ENCODE data around the gene GIMAP2. TPM values are rescaled to one million over a fixed set of nuclear protein-coding genes. Genes with fewer than 3 reads are reported as not detected.

The GIMAP2 gene
- total and polyA plus RNA-seq, 9 of the 15 experiments (the other 6 are each of a cell fraction or from before 2014, with no cell fraction given): 0.37 to 1.8 (median 1.2) TPM

DNA sequence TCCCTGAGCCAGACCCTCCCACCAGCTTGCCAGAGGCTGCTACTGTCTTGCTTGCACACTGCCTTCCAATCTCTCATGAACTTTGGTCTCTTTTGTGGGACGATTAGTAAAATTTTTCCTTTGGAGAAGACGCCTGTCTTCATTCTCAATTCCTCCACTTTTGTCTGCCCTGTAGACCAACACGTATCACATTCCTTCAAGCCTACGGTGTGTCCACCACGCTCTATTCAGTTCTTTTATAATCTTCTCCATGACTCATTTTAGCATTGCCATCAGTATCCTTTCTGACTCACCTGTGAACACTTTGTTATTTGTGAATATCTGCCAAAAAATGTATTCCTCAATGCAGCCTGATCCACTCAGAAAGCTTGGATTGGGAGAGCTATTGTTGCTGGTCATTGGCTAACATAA lies 53.1 kb downstream of the GIMAP2 start:
- Histone ChIP-seq H3K4me1 (replicated peaks in 1 of 2; ENCODE audit: control insufficient read depth in 2 of 2, insufficient read depth in 2 of 2, low read length in 2 of 2) (no peaks in the 10 kb centered on the region; a peak in 1 of 5 replicates), H3K27me3 (ENCODE audit: control insufficient read depth in 2 of 2, insufficient read depth in 2 of 2, low read length in 2 of 2) (peaks cover 2 to 37% of the 10 kb centered on the region in 2 experiments; a peak in 2 of 5 replicates), H3K27ac (ENCODE audit: extremely low read depth, low read depth, low read length) (no peak overlapping the region), H3K79me2 (ENCODE audit: control insufficient read depth, insufficient read depth, low read length) (no peaks in the 10 kb centered on the region), H3K9me3 (replicated peaks; ENCODE audit: control insufficient read depth, insufficient read depth, low read depth, low read length) (no peaks in the 10 kb centered on the region), H3K36me3 (ENCODE audit: control insufficient read depth, insufficient read depth, low read length) (no peaks in the 10 kb centered on the region), H3K4me3 (no peak overlapping the region), H3K9me1 (ENCODE audit: control insufficient read depth, insufficient read depth, low read length) (no peaks in the 10 kb centered on the region), H3K4me2 (ENCODE audit: insufficient read depth, low read length) (no peak overlapping the region), H4K20me1 (replicated peaks; ENCODE audit: control insufficient read depth, insufficient read depth, low read length) (no peaks in the 10 kb centered on the region), H2AFZ (ENCODE audit: low read depth, low read length) (no peak overlapping the region), H3K9ac (ENCODE audit: insufficient read depth in 1 of 2, low read depth in 2 of 2, low read length in 2 of 2) (no peak overlapping the region)
- ChIA-PET CTCF (ENCODE audit: low intra/inter-chr PET ratio) (interaction anchor here (1.7 kb wide), 1 partner anchor 249 kb away, joined by 4 read pairs; no protein-coding TSS in a partner anchor), POLR2A (no interaction called here)
- intact Hi-C loops (cut with micrococcal nuclease) (no loop called here), in situ Hi-C loops (cut with MboI) (no loop called here)
- ATAC-seq (no peak), FAIRE-seq (no peak), DNase-seq (ENCODE audit: extremely low read depth in 1 of 4, low spot score in 3 of 4) (no peak)
- TF ChIP-seq ZNF324 (CRISPR knock-in tag; IDR thresholded peaks at IDR 0.05) (0 out of 2 replicates have a peak, but pooled peaks have one; percentile 16), PHTF2 (CRISPR knock-in tag; IDR thresholded peaks at IDR 0.05) (0 out of 2 replicates have a peak, but pooled peaks have one; percentile 24), ZNF695 (CRISPR knock-in tag; IDR thresholded peaks at IDR 0.05) (no peak), ZNF436 (CRISPR knock-in tag; IDR thresholded peaks at IDR 0.05) (no peak), FOSL1 (tag; conservative IDR thresholded peaks at IDR 0.05) (no peak)
- TF ChIP-seq, protein P1, sequence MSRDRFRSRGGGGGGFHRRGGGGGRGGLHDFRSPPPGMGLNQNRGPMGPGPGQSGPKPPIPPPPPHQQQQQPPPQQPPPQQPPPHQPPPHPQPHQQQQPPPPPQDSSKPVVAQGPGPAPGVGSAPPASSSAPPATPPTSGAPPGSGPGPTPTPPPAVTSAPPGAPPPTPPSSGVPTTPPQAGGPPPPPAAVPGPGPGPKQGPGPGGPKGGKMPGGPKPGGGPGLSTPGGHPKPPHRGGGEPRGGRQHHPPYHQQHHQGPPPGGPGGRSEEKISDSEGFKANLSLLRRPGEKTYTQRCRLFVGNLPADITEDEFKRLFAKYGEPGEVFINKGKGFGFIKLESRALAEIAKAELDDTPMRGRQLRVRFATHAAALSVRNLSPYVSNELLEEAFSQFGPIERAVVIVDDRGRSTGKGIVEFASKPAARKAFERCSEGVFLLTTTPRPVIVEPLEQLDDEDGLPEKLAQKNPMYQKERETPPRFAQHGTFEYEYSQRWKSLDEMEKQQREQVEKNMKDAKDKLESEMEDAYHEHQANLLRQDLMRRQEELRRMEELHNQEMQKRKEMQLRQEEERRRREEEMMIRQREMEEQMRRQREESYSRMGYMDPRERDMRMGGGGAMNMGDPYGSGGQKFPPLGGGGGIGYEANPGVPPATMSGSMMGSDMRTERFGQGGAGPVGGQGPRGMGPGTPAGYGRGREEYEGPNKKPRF (IDR thresholded peaks at IDR 0.05; ENCODE audit: low read depth, low read length): no peak
- TF ChIP-seq, protein P2, sequence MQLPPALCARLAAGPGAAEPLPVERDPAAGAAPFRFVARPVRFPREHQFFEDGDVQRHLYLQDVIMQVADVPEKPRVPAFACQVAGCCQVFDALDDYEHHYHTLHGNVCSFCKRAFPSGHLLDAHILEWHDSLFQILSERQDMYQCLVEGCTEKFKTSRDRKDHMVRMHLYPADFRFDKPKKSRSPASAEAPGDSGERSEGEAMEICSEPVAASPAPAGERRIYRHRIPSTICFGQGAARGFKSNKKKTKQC (CRISPR knock-in tag; IDR thresholded peaks at IDR 0.05): no peak
- WGBS (ENCODE audit: insufficient coverage, low coverage, missing lambda C conversion rate): 4% methylated on average over 5 of the region's 5 CpGs
- BruUV-seq (replicated peaks): no TSS peak

Data from K562 (cell line).